ENCODE results near the gene GPR132. TPM values are rescaled to one million over a fixed set of nuclear protein-coding genes. Genes with fewer than 3 reads are reported as not detected.

The GPR132 gene
- polyA plus RNA-seq, 1 donor from 2014 or later = not detected

GRCh38 chr14:105007593-105008264 lies 57.5 kb downstream of the GPR132 start (continued):
- no peak for TF ChIP-seq CTCF (IDR thresholded peaks at IDR 0.05; ENCODE audit: poor library complexity, severe bottlenecking)

- no peaks in the 10 kb centered on the region for H3K36me3 ChIP-seq (ENCODE audit: insufficient read depth, low read length)
Measured at GRCh38 chr14:105006831-105007592, 58.2 kb downstream of the GPR132 start.

GRCh38 chr14:105005929-105006830 lies 59.0 kb downstream of the GPR132 start:
- TF ChIP-seq EZH2 (IDR thresholded peaks at IDR 0.05; ENCODE audit: borderline replicate concordance, insufficient read depth, low read length, poor library complexity, severe bottlenecking) (no peak), EP300 (conservative IDR thresholded peaks at IDR 0.05; ENCODE audit: poor library complexity, severe bottlenecking) (no peak), SMC3 (conservative IDR thresholded peaks at IDR 0.05; ENCODE audit: poor library complexity) (no peak), MXI1 (conservative IDR thresholded peaks at IDR 0.05; ENCODE audit: poor library complexity, severe bottlenecking) (no peak), TAF1 (IDR thresholded peaks at IDR 0.05; ENCODE audit: low read depth) (no peak), REST (IDR thresholded peaks at IDR 0.05; ENCODE audit: borderline replicate concordance) (no peak), POLR2AphosphoS5 (IDR thresholded peaks at IDR 0.05) (no peak), RAD21 (conservative IDR thresholded peaks at IDR 0.05) (no peak)
- Histone ChIP-seq H3K27ac (ENCODE audit: low read length) (no peak overlapping the region), H3K9ac (ENCODE audit: low read length) (no peak overlapping the region), H3K27me3 (ENCODE audit: insufficient read depth, low read depth, low read length) (no peaks in the 10 kb centered on the region), H3F3A (ENCODE audit: insufficient read depth, low read length, poor library complexity, severe bottlenecking) (no peaks in the 10 kb centered on the region), H3K4me3 (ENCODE audit: low read length) (no peak overlapping the region), H3K79me2 (replicated peaks; ENCODE audit: insufficient read depth, low read length) (peaks cover 5% of the 10 kb centered on the region), H2AFZ (ENCODE audit: low read depth, low read length) (no peak overlapping the region), H3K9me3 (ENCODE audit: low read length) (no peaks in the 10 kb centered on the region), H3K4me2 (ENCODE audit: low read length) (no peak overlapping the region), H3K36me3 (ENCODE audit: insufficient read depth, low read length) (no peaks in the 10 kb centered on the region), H3K9me2 (ENCODE audit: insufficient read depth, low read length) (no peaks in the 10 kb centered on the region), H4K20me1 (ENCODE audit: insufficient read depth) (no peaks in the 10 kb centered on the region)

More at GRCh38 chr14:105006831-105007592, 58.2 kb downstream of the GPR132 start:
- no peak overlapping the region for H3K4me3 ChIP-seq (ENCODE audit: low read length)
- H3K9me2 ChIP-seq (ENCODE audit: insufficient read depth, low read length) = no peaks in the 10 kb centered on the region
- H3K4me2 ChIP-seq (ENCODE audit: low read length) = no peak overlapping the region
- H3K27ac ChIP-seq (ENCODE audit: low read length) = no peak overlapping the region
- no peak overlapping the region for H3K9ac ChIP-seq (ENCODE audit: low read length)
- no peaks in the 10 kb centered on the region for H3K27me3 ChIP-seq (ENCODE audit: insufficient read depth, low read depth, low read length)
- no peak overlapping the region for H2AFZ ChIP-seq (ENCODE audit: low read depth, low read length)
- peaks cover 5% of the 10 kb centered on the region for H3K79me2 ChIP-seq (replicated peaks; ENCODE audit: insufficient read depth, low read length)
- H3F3A ChIP-seq (ENCODE audit: insufficient read depth, low read length, poor library complexity, severe bottlenecking) = no peaks in the 10 kb centered on the region
- H4K20me1 ChIP-seq (ENCODE audit: insufficient read depth) = no peaks in the 10 kb centered on the region
- TF ChIP-seq EZH2 (IDR thresholded peaks at IDR 0.05; ENCODE audit: borderline replicate concordance, insufficient read depth, low read length, poor library complexity, severe bottlenecking) (no peak), RAD21 (conservative IDR thresholded peaks at IDR 0.05) (no peak)
- H3K9me3 ChIP-seq (ENCODE audit: low read length) = no peaks in the 10 kb centered on the region
